BLaER1 (cell line): ENCODE results near the gene ZIC5.
"Not testable (repeated sequence)": the region's sequence is repeated elsewhere in the genome, so short reads cannot be mapped to it uniquely, and the experiment has no call there.

Source experiments
- H3K27ac ChIP-seq: shearing (Covaris generic); formaldehyde crosslinking; 2 replicates; pipeline ENCODE4 v1.8.1; 2022
- H3K27me3 ChIP-seq: shearing (Covaris generic); formaldehyde crosslinking; 2 replicates; pipeline ENCODE4 v1.8.1; 2022
- H3K36me3 ChIP-seq: shearing (Covaris generic); formaldehyde crosslinking; 2 replicates; pipeline ENCODE4 v1.8.1; 2022
- H3K4me1 ChIP-seq: shearing (Covaris generic); formaldehyde crosslinking; 2 replicates; pipeline ENCODE4 v1.8.1; 2022
- H3K4me2 ChIP-seq: shearing (Covaris generic); formaldehyde crosslinking; 2 replicates; pipeline ENCODE4 v1.8.1; 2022
- H3K4me3 ChIP-seq: shearing (Covaris generic); formaldehyde crosslinking; 2 replicates; pipeline ENCODE4 v1.8.1; 2022
- H3K9ac ChIP-seq: shearing (Covaris generic); formaldehyde crosslinking; 2 replicates; pipeline ENCODE4 v1.8.1; 2022
- H3K9me3 ChIP-seq: shearing (Covaris generic); formaldehyde crosslinking; 2 replicates; pipeline ENCODE4 v1.8.1; 2022
- H4K20me1 ChIP-seq: shearing (Covaris generic); formaldehyde crosslinking; 2 replicates; pipeline ENCODE4 v1.8.1; 2022
- Cebpa-rat ChIP-seq: shearing (Covaris generic); IDR thresholded peaks from 2 replicates; pipeline ENCODE4 v1.8.1; 2022

ZIC5 gene

GRCh38 chr13:99949679-99950413, 21.7 kb downstream of the ZIC5 start:
- Histone ChIP-seq H3K4me3 (no peak overlapping the region), H3K4me2 (peak overlapping the region; percentile 51), H3K27me3 (peaks cover 22% of the 10 kb centered on the region), H3K9me3 (no peaks in the 10 kb centered on the region), H3K27ac (no peak overlapping the region), H3K4me1 (peaks cover 17% of the 10 kb centered on the region), H4K20me1 (peaks cover 5% of the 10 kb centered on the region; the same call in 1 of the 2 replicates), H3K36me3 (no peaks in the 10 kb centered on the region), H3K9ac (no peak overlapping the region)
- TF ChIP-seq Cebpa-rat = no peak

GRCh38 chr13:99948907-99949678, 22.5 kb downstream of the ZIC5 start:
- no peaks in the 10 kb centered on the region for H3K9me3 ChIP-seq
- H3K4me3 ChIP-seq = no peak overlapping the region
- H3K9ac ChIP-seq = no peak overlapping the region
- H3K36me3 ChIP-seq = no peaks in the 10 kb centered on the region
- H3K27me3 ChIP-seq = peaks cover 15% of the 10 kb centered on the region
- peaks cover 17% of the 10 kb centered on the region for H3K4me1 ChIP-seq
- H3K27ac ChIP-seq = no peak overlapping the region
- H4K20me1 ChIP-seq = no peaks in the 10 kb centered on the region
- H3K4me2 ChIP-seq = peak overlapping the region; percentile 51
- no peak for TF ChIP-seq Cebpa-rat

- peaks cover 8% of the 10 kb centered on the region for H3K27me3 ChIP-seq
- no peak for TF ChIP-seq Cebpa-rat
Measured at GRCh38 chr13:99948411-99948810, 23.2 kb downstream of the ZIC5 start.

DNA sequence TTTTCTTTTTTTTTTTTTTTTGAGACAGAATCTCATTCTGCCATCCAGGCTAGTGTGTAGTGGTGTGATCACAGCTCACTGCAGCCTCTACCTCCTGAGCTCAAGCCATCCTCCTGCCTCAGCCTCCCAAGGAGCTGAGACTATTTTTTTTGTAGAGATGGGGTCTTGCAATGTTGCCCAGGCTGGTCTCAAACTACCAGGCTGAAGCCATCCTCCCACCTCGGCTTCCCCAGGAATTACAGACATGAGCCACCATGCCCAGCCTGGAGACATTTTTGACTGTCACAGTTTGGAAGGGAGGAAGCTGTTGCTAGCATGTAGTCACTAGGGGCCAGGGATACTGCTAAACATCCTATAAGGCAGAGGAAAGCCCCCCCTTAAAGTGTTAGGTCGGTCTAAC, 23.9 kb downstream of the ZIC5 start:
- no peaks in the 10 kb centered on the region for H3K36me3 ChIP-seq
- no peak overlapping the region for H3K27ac ChIP-seq
- no peak overlapping the region for H3K9ac ChIP-seq
- H3K4me2 ChIP-seq = no peak overlapping the region
- peaks cover 17% of the 10 kb centered on the region for H3K4me1 ChIP-seq
- no peak for TF ChIP-seq Cebpa-rat
- no peaks in the 10 kb centered on the region for H4K20me1 ChIP-seq
- H3K4me3 ChIP-seq = no peak overlapping the region
- no peaks in the 10 kb centered on the region for H3K9me3 ChIP-seq
- peaks cover under 1% of the 10 kb centered on the region; the same call in 1 of the 2 replicates for H3K27me3 ChIP-seq

More at GRCh38 chr13:99948411-99948810, 23.2 kb downstream of the ZIC5 start:
- no peaks in the 10 kb centered on the region for H4K20me1 ChIP-seq
- H3K27ac ChIP-seq = no peak overlapping the region
- H3K4me1 ChIP-seq = peaks cover 17% of the 10 kb centered on the region
- no peak overlapping the region for H3K4me3 ChIP-seq
- no peak overlapping the region for H3K9ac ChIP-seq
- H3K36me3 ChIP-seq = no peaks in the 10 kb centered on the region
- H3K9me3 ChIP-seq = no peaks in the 10 kb centered on the region
- no peak overlapping the region for H3K4me2 ChIP-seq

- not testable (repeated sequence) for H3K27me3 ChIP-seq, H3K9me3 ChIP-seq, H3K27ac ChIP-seq, H3K4me2 ChIP-seq, H3K4me3 ChIP-seq, H3K36me3 ChIP-seq, H3K9ac ChIP-seq, H4K20me1 ChIP-seq
- peaks cover 14% of the 10 kb centered on the region for H3K4me1 ChIP-seq
Measured at GRCh38 chr13:99945515-99945914, 26.1 kb downstream of the ZIC5 start.

DNA sequence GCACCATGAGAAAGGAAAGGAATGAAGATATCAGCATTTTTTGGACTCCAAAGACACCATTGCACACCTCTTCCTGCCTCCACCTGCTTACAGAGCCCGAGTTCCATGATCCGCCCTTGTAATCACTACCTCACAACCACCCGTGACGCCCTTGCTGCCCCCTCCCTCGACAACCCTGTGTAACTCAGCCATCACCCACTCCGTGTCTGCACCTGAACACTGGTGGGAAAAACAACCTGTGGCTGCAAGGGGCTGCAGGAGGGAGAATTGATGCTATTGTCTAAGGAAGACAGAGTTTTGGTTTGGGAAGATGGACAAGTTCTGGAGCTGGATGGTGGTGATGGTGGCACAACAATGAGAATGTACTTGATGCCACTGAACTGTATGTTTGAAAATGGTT, 27.0 kb downstream of the ZIC5 start:
- Histone ChIP-seq H3K4me1 (peaks cover 5% of the 10 kb centered on the region), H3K4me3 (no peak overlapping the region), H3K9ac (no peak overlapping the region), H3K27me3 (no peaks in the 10 kb centered on the region), H3K36me3 (no peaks in the 10 kb centered on the region), H3K9me3 (no peaks in the 10 kb centered on the region), H4K20me1 (no peaks in the 10 kb centered on the region), H3K4me2 (no peak overlapping the region), H3K27ac (no peak overlapping the region)
- TF ChIP-seq Cebpa-rat = no peak

- no peaks in the 10 kb centered on the region for H3K36me3 ChIP-seq
- no peak for TF ChIP-seq Cebpa-rat
- H3K4me2 ChIP-seq = no peak overlapping the region
- H3K9me3 ChIP-seq = no peaks in the 10 kb centered on the region
- no peaks in the 10 kb centered on the region for H4K20me1 ChIP-seq
- no peak overlapping the region for H3K9ac ChIP-seq
- H3K4me3 ChIP-seq = no peak overlapping the region
- H3K27ac ChIP-seq = no peak overlapping the region
- peaks cover under 1% of the 10 kb centered on the region; the same call in 1 of the 2 replicates for H3K4me1 ChIP-seq
- no peaks in the 10 kb centered on the region for H3K27me3 ChIP-seq
Measured at GRCh38 chr13:99944102-99944501, 27.5 kb downstream of the ZIC5 start.

DNA sequence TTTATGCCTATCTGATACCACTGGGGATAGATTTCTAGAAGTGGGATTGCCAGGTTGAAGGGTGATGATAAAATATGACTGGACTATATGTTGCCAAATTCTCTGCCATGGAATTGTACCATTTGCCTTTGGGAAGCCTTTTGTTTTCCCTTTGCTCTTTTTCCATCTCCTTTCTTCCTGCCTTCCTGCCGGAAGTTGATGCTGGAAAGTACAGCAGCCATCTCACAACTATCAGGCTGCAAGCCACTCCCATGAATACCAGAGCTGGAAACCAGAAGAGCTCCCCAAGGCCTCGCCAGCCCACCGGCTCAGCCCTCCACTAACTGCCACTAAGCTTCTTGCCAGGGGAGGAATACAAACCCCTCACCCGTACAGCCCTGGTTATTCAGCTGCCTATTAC, 29.7 kb downstream of the ZIC5 start:
- Histone ChIP-seq H4K20me1 (no peaks in the 10 kb centered on the region), H3K27me3 (no peaks in the 10 kb centered on the region), H3K4me2 (no peak overlapping the region), H3K36me3 (no peaks in the 10 kb centered on the region), H3K9ac (no peak overlapping the region), H3K4me1 (no peaks in the 10 kb centered on the region), H3K9me3 (no peaks in the 10 kb centered on the region), H3K4me3 (no peak overlapping the region), H3K27ac (no peak overlapping the region)
- TF ChIP-seq Cebpa-rat = no peak

DNA sequence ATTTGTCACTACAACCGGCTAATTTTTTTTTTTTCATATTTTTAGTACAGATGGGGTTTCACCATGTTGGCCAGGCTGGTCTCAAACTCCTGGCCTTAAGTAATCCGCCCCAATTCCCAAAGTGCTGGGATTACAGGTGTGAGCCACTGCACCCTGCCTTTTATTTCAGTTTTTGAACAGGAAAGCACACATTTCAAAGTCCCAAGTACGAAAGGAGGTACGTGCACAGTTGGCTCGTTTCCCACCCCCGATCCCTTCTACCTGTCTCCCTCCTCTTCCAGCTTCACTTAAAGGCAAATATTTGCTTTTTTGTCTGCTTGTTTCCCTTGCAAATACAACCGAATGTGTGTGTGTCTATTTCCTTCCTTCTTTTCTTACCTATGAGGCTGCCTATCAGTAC, 30.5 kb downstream of the ZIC5 start:
- Histone ChIP-seq H3K9ac (no peak overlapping the region), H3K9me3 (no peaks in the 10 kb centered on the region), H3K4me1 (no peaks in the 10 kb centered on the region), H3K4me2 (no peak overlapping the region), H3K27ac (no peak overlapping the region), H4K20me1 (no peaks in the 10 kb centered on the region), H3K4me3 (no peak overlapping the region), H3K36me3 (no peaks in the 10 kb centered on the region), H3K27me3 (no peaks in the 10 kb centered on the region)
- no peak for TF ChIP-seq Cebpa-rat

DNA sequence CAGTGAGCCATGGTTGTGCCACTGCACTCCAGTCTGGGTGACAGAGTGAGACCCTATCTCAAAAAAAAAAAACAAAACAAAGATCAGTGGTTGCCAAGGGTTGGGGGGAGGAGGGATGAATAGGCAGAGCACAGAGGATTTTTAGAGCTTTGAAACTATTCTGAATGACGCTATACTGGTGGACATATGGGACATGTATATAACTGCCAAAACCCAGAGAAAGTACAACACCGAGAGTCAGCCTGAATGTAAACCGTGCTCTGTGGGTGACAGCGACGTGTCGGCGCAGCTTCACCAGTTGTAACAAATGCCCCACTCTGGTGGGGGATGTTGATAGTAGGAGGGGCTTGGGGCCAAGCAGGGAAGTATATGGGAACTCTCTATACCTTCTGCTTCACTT, 32.9 kb downstream of the ZIC5 start:
- Histone ChIP-seq H3K4me1 (no peaks in the 10 kb centered on the region), H3K27me3 (no peaks in the 10 kb centered on the region), H3K4me3 (no peak overlapping the region), H3K9me3 (no peaks in the 10 kb centered on the region), H3K36me3 (no peaks in the 10 kb centered on the region), H3K4me2 (no peak overlapping the region), H4K20me1 (no peaks in the 10 kb centered on the region), H3K9ac (no peak overlapping the region), H3K27ac (no peak overlapping the region)
- no peak for TF ChIP-seq Cebpa-rat
